Nephron (organoid): ENCODE measurements around the gene FAM89B.
A peak's percentile ranks its signal among the peaks of the same experiment; 100 is the strongest.

Source experiments
- H3K27ac Mint-ChIP-seq, 3 experiments: 2 replicates each; pipeline ENCODE4 v1.8.0; 2020; ENCODE audit warnings: mixed read lengths in 3 of 3, mild to moderate bottlenecking in 2 of 3, moderate library complexity in 1 of 3
- H3K27me3 Mint-ChIP-seq: 2 replicates; pipeline ENCODE4 v1.8.0; 2021; ENCODE audit warnings: low read depth, mild to moderate bottlenecking, moderate library complexity, mixed read lengths
- H3K36me3 Mint-ChIP-seq: 2 replicates; pipeline ENCODE4 v1.8.0; 2020; ENCODE audit warnings: low read depth, mixed read lengths
- H3K4me1 Mint-ChIP-seq: 2 replicates; pipeline ENCODE4 v1.8.0; 2020; ENCODE audit warnings: mixed read lengths
- H3K4me3 Mint-ChIP-seq, 3 experiments: 2 replicates each; pipeline ENCODE4 v1.8.0; 2020; ENCODE audit warnings: mild to moderate bottlenecking in 3 of 3, mixed read lengths in 3 of 3, moderate library complexity in 2 of 3
- H3K9me3 Mint-ChIP-seq: 2 replicates; pipeline ENCODE4 v1.8.0; 2020; ENCODE audit warnings: mixed read lengths
- CTCF ChIP-seq, 3 experiments: fragments of 200-600 bp; sonication (generic); IDR thresholded peaks; one replicate each; pipeline ENCODE4 v1.5.0; 2021; ENCODE audit warnings: antibody characterized with exemption in 3 of 3; ENCODE audit not compliant: unreplicated experiment in 3 of 3

FAM89B gene

DNA sequence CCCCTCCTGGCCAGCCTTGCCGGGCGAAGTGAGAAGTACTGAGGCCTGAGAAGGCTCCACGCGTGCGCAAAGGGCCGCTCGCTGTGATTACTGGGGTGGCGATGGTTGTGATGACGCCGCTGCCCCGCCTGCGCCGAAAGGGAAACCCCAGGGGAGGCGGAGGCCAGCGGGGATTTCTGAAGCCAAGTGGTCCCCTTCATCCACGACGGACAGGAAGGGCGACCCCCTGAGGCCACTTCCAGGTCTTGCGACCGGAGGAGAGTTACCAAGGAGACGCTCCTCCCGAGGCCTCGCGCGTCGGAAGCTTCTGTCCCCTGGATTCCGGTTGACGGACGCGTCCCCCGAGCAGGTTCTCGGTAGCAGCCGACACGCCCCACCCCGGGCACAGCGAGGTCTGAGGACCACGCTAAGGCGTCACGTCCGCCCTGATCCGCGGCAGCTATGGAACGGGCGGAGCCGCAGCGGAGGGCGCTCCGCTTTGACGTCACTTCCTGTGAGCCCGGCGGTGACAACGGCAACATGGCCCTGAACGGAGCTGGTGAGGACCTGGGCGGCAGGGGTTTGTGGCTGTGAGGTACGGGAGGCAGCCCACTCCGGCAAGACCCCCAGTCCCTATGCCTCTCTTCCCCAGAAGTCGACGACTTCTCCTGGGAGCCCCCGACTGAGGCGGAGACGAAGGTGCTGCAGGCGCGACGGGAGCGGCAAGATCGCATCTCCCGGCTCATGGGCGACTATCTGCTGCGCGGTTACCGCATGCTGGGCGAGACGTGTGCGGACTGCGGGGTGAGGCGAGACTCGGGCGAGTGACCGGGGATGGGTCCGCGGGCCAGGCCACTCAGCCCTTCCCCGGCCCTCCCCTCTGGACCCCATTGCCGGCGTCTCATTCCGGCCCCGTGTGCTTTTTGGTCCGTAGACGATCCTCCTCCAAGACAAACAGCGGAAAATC is 2.1 kb upstream of the FAM89B start, which contains the start of gene ZNRD2:
ZNRD2 (plus strand) TSS at position 505 of the 946 bp plus-strand sequence; CDS start at position 520, 15 bp downstream.
- no peaks in the 10 kb centered on the region for H3K27me3 Mint-ChIP-seq
- H3K27ac Mint-ChIP-seq, result peak within 1 kb of the TSS; percentile 93 to 95 (median 95)
- peak within 1 kb of the TSS; percentile 99 to 100 (median 99) for H3K4me3 Mint-ChIP-seq
- peaks cover 54% of the 10 kb centered on the region for H3K4me1 Mint-ChIP-seq
- peaks cover 3% of the 10 kb centered on the region for H3K36me3 Mint-ChIP-seq
- H3K9me3 Mint-ChIP-seq, result no peaks in the 10 kb centered on the region
- TF ChIP-seq CTCF (IDR thresholded peaks at IDR 0.05; ENCODE audit: unreplicated experiment in 3 of 3), result peak; percentile 52 to 66 (median 60)

DNA sequence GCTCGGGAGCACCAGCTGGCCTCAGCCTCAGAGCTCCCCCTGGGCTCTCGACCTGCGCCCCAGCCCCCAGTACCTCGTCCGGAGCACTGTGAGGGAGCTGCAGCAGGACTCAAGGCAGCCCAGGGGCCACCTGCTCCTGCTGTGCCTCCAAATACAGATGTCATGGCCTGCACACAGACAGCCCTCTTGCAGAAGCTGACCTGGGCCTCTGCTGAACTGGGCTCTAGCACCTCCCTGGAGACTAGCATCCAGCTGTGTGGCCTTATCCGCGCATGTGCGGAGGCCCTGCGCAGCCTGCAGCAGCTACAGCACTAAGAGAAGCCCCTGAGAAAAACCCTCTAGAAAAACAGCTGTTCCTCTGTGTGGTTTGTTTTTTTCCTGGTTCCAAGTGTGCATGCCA is 918 bp upstream of the FAM89B start:
- H3K27me3 Mint-ChIP-seq, result peaks cover 3% of the 10 kb centered on the region
- peak overlapping the region; percentile 66 to 87 (median 82) for H3K27ac Mint-ChIP-seq
- peaks cover 3% of the 10 kb centered on the region for H3K36me3 Mint-ChIP-seq
- no peak for TF ChIP-seq CTCF (IDR thresholded peaks at IDR 0.05; ENCODE audit: unreplicated experiment in 3 of 3)
- peaks cover 59% of the 10 kb centered on the region for H3K4me1 Mint-ChIP-seq
- H3K4me3 Mint-ChIP-seq, result peak overlapping the region; percentile 94 to 99 (median 95)
- H3K9me3 Mint-ChIP-seq, result no peaks in the 10 kb centered on the region

DNA sequence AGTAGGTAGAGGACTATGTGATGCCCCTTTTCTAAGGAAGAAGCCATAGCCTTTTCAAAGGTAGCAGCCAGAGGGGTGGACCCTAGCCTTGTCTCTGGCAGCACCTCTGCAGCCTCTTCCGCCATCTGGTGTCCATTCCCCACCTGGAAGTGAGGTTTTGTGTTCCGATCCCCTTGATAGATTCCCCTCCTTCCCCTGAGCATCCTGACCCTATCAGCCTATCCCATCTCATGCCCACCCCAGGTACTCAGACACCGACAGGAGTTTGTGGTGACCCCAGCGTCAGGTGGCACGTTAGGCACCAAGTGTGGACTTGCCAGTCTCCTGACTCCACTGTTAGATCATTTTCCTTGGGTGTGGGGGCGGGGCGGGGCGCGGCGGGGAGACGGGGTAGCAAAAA is 398 bp upstream of the FAM89B start:
- Mint-ChIP-seq H3K27ac (peak overlapping the region; percentile 66 to 87 (median 82)), H3K4me3 (peak overlapping the region; percentile 94 to 99 (median 95)), H3K9me3 (no peaks in the 10 kb centered on the region), H3K27me3 (peaks cover 3% of the 10 kb centered on the region), H3K4me1 (peaks cover 64% of the 10 kb centered on the region), H3K36me3 (peaks cover 3% of the 10 kb centered on the region)
- peak; percentile 45 to 48 (median 47) for TF ChIP-seq CTCF (IDR thresholded peaks at IDR 0.05; ENCODE audit: unreplicated experiment in 3 of 3)

- H3K4me1 Mint-ChIP-seq, result peaks cover 68% of the 10 kb centered on the region
- peak overlapping the region; percentile 27 to 65 (median 59) for H3K27ac Mint-ChIP-seq
- H3K4me3 Mint-ChIP-seq, result peak overlapping the region; percentile 89 to 90 (median 90)
- TF ChIP-seq CTCF (IDR thresholded peaks at IDR 0.05; ENCODE audit: unreplicated experiment in 3 of 3), result no peak
- peaks cover 3% of the 10 kb centered on the region for H3K27me3 Mint-ChIP-seq
- H3K36me3 Mint-ChIP-seq, result no peaks in the 10 kb centered on the region
- H3K9me3 Mint-ChIP-seq, result no peaks in the 10 kb centered on the region
These were observed 1.2 kb downstream of the FAM89B start for GRCh38 chr11:65573391-65574079.

- peak overlapping the region; percentile 75 to 83 (median 76) for H3K27ac Mint-ChIP-seq
- H3K9me3 Mint-ChIP-seq, result no peaks in the 10 kb centered on the region
- peak overlapping the region; percentile 89 to 90 (median 90) for H3K4me3 Mint-ChIP-seq
- H3K4me1 Mint-ChIP-seq, result peaks cover 64% of the 10 kb centered on the region
- no peaks in the 10 kb centered on the region for H3K36me3 Mint-ChIP-seq
- peaks cover 3% of the 10 kb centered on the region for H3K27me3 Mint-ChIP-seq
- peak; percentile 98 to 99 (median 99) for TF ChIP-seq CTCF (IDR thresholded peaks at IDR 0.05; ENCODE audit: unreplicated experiment in 3 of 3)
These were observed 1.9 kb downstream of the FAM89B start for GRCh38 chr11:65574109-65574810.
